T-cell (primary cell): ENCODE measurements around the gene SNED1. TPM values are rescaled to one million over a fixed set of nuclear protein-coding genes. Genes with fewer than 3 reads are reported as not detected.

Experiments used
- ATAC-seq, 4 experiments: fragments of 200-7000 bp in 3 of 4; fragments of 150-1000 bp in 1 of 4; cut with Tn5 transposase; replicated peaks in 1 of 4; 1 replicate in 3 of 4; 2 replicates in 1 of 4; pipeline ENCODE4 v1.10.0; 2021; ENCODE audit warnings: moderate library complexity in 3 of 4, mild to moderate bottlenecking in 2 of 4, moderate number of reproducible peaks in 1 of 4
- CTCF ChIA-PET, 2 donors: fragments of 300-600 bp; sonication (Branson Sonifier 250); formaldehyde crosslinking; loops; one replicate each; lab custom pipeline; 2022; ENCODE audit warnings: antibody characterized with exemption in 2 of 2; lab: Charles Lee
- POLR2A ChIA-PET, 2 donors: fragments of 300-600 bp; sonication (Branson Sonifier 250); formaldehyde crosslinking; loops; one replicate each; lab custom pipeline; 2022; ENCODE audit warnings: antibody characterized with exemption in 2 of 2; lab: Charles Lee
- DNase-seq, 35 experiments: peaks; one replicate each; pipeline versions ENCODE4 v3.0.0 to v3.0.0-alpha.2; 2013 to 2023
- H3K27ac ChIP-seq: one replicate; pipeline ENCODE4 v1.5.1; 2013; ENCODE audit warnings: low read length
- H3K27me3 ChIP-seq, 2 experiments: replicated peaks in 1 of 2; 1 replicate in 1 of 2; 2 replicates in 1 of 2; pipeline versions ENCODE4 v1.6.1 to v1.7.0; 2013; ENCODE audit warnings: low read length in 1 of 2, mixed read lengths in 1 of 2; ENCODE audit not compliant: control insufficient read depth in 2 of 2, insufficient read depth in 2 of 2; ENCODE audit errors: extremely low read depth in 1 of 2
- H3K36me3 ChIP-seq, 2 donors: 1 replicate in 1 of 2; 2 replicates in 1 of 2; pipeline versions ENCODE4 v1.6.1 to v1.7.0; 2013; ENCODE audit warnings: low read length in 1 of 2; ENCODE audit not compliant: control insufficient read depth in 2 of 2, insufficient read depth in 1 of 2; ENCODE audit errors: extremely low read depth in 1 of 2
- H3K4me1 ChIP-seq, 2 experiments: 1 replicate in 1 of 2; 2 replicates in 1 of 2; pipeline versions ENCODE4 v1.6.1 to v1.7.0; 2013; ENCODE audit warnings: low read length in 2 of 2, mixed read lengths in 1 of 2; ENCODE audit not compliant: insufficient read depth in 2 of 2, control insufficient read depth in 1 of 2; ENCODE audit errors: extremely low read depth in 1 of 2
- H3K4me3 ChIP-seq, 2 donors: 1 replicate in 1 of 2; 2 replicates in 1 of 2; pipeline versions ENCODE4 v1.5.1 to v1.7.0; 2013; ENCODE audit warnings: mild to moderate bottlenecking in 2 of 2, low read length in 1 of 2, moderate library complexity in 1 of 2; ENCODE audit not compliant: control insufficient read depth in 1 of 2; ENCODE audit errors: extremely low read depth in 1 of 2
- H3K9me3 ChIP-seq: 2 replicates; pipeline ENCODE4 v1.7.0; 2013
- H3K27ac Mint-ChIP-seq, 2 donors: one replicate each; pipeline ENCODE4 v1.8.0; 2020 to 2021; ENCODE audit warnings: mild to moderate bottlenecking in 2 of 2, mixed read lengths in 2 of 2
- H3K27me3 Mint-ChIP-seq, 2 donors: one replicate each; pipeline ENCODE4 v1.8.0; 2021 to 2022; ENCODE audit warnings: mixed read lengths in 2 of 2
- H3K36me3 Mint-ChIP-seq: one replicate; pipeline ENCODE4 v1.8.0; 2021; ENCODE audit warnings: mixed read lengths
- H3K4me1 Mint-ChIP-seq, 3 donors: one replicate each; pipeline ENCODE4 v1.8.0; 2020 to 2022; ENCODE audit warnings: mixed read lengths in 3 of 3, mild to moderate bottlenecking in 1 of 3
- H3K4me3 Mint-ChIP-seq, 3 donors: one replicate each; pipeline ENCODE4 v1.8.0; 2020 to 2022; ENCODE audit warnings: mild to moderate bottlenecking in 3 of 3, mixed read lengths in 3 of 3, moderate library complexity in 3 of 3
- H3K9me3 Mint-ChIP-seq, 3 donors: one replicate each; pipeline ENCODE4 v1.8.0; 2020 to 2022; ENCODE audit warnings: mixed read lengths in 3 of 3
- WGBS: methylation state at CpG from one replicate; pipeline ENCODE4 v1.1.5; 2013; ENCODE audit warnings: missing lambda C conversion rate; ENCODE audit not compliant: insufficient coverage; 5-methylcytosine and 5-hydroxymethylcytosine counted together
- total RNA-seq, 35 experiments: library from RNA in 6 of 35; stranded (reverse) in 6 of 35; fragments of 120-200 nt in 1 of 35; gene quantifications; one replicate each; pipeline versions ENCODE4 v1.2.1 to v1.2.4 and lab custom pipeline; 2013 to 2026

The SNED1 gene
- total RNA-seq (10 to 100 TPM; 37.7 to 82.5 (median 69.4) TPM), total RNA-seq (lab: John Stamatoyannopoulos, UW) (0.47 to 168 (median 60.5) reads per million in 29 experiments)
- 4.8 TPM for total RNA-seq (2013)

DNA sequence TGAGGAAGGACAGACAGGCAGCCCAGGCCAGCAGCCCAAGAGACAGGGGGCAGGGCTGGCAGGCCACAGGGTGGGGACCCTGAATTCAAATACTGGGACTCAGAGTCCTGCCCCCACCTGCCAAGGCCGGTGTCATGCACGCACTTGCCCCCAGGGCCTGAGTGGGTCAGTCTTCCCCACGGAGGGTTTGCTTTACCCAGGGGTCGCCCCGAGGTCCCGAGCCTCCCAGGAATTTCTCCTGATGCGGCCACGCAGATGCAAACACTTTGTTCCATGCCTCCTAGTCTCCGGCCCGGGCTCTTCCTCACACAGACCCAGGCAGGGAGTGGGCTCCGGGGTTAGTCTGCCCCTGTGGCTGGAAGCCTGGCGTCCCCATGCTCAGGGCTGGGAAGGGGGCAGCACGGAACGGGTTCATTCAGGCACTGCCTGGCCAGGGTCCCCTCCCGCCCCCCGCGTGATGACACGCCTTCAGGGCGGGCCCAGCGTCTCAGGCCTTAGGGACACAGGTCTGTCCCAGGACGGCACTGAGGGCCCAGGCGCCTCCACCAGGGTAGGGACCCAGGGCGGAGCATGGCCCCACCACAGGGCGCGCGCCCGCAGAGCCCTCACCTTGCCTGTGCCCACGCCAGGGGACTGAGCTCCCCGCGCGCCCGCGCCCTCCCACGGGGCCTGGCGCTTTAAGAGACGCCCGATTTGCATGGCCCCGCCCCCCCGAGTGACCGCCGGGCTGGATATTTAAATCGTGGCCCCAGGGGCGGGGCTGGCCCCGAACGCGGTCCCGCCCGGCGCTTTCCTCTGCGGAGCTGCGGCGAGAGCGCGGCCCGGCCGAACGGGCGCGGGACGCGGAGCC is at the start of gene SNED1:
Gene SNED1 (plus strand): TSS at position 763 of the 850 bp plus-strand sequence. CDS start 220 bp downstream, outside the sequence.
- H3K27ac ChIP-seq, result no peak within 1 kb of the TSS
- peak within 1 kb of the TSS; percentile 70 to 86 for H3K27ac Mint-ChIP-seq
- H3K27me3 ChIP-seq, result peaks cover 0 to 61% of the 10 kb centered on the region in 2 experiments
- H3K4me1 Mint-ChIP-seq, result peaks cover 8 to 26% (median 24%) of the 10 kb centered on the region in 3 donors
- peak in 26 of 35 experiments; percentile 6 to 72 (median 44) for DNase-seq
- CTCF ChIA-PET, result no interaction called here
- peaks cover 14 to 37% of the 10 kb centered on the region in 2 donors for H3K27me3 Mint-ChIP-seq
- ATAC-seq, result peak; percentile 71 to 81 (median 76)
- no peaks in the 10 kb centered on the region for H3K36me3 ChIP-seq
- peaks cover 2 to 39% of the 10 kb centered on the region in 2 experiments for H3K4me1 ChIP-seq
- H3K9me3 ChIP-seq, result no peaks in the 10 kb centered on the region
- H3K36me3 Mint-ChIP-seq, result no peaks in the 10 kb centered on the region
- H3K9me3 Mint-ChIP-seq, result peaks cover 0 to under 1% (median 0%) of the 10 kb centered on the region in 3 donors
- H3K4me3 ChIP-seq, result peak within 1 kb of the TSS; percentile 26 to 33
- POLR2A ChIA-PET, result no interaction called here
- H3K4me3 Mint-ChIP-seq, result peak within 1 kb of the TSS; percentile 67 to 77 (median 77)
- 14% methylated on average over 61 of the region's 61 CpGs for WGBS

GRCh38 chr2:240948905-240949790 is 49.3 kb upstream of the SNED1 start:
- no peaks in the 10 kb centered on the region for H3K4me1 ChIP-seq
- POLR2A ChIA-PET, result no interaction called here
- H3K4me1 Mint-ChIP-seq, result no peaks in the 10 kb centered on the region
- no peak overlapping the region for H3K4me3 Mint-ChIP-seq
- no peak overlapping the region for H3K27ac Mint-ChIP-seq
- 86% methylated on average over 19 of the region's 23 CpGs for WGBS
- H3K27me3 ChIP-seq, result peaks cover 0 to 40% of the 10 kb centered on the region in 2 experiments
- CTCF ChIA-PET, result no interaction called here
- H3K9me3 Mint-ChIP-seq, result no peaks in the 10 kb centered on the region
- no peaks in the 10 kb centered on the region for H3K9me3 ChIP-seq
- peak in 1 of 35 experiments; percentile 10 for DNase-seq
- no peaks in the 10 kb centered on the region for H3K36me3 ChIP-seq
- H3K36me3 Mint-ChIP-seq, result no peaks in the 10 kb centered on the region
- peaks cover 2 to 3% of the 10 kb centered on the region in 2 donors for H3K27me3 Mint-ChIP-seq
- H3K4me3 ChIP-seq, result no peak overlapping the region
- ATAC-seq, result no peak
- H3K27ac ChIP-seq, result no peak overlapping the region

DNA sequence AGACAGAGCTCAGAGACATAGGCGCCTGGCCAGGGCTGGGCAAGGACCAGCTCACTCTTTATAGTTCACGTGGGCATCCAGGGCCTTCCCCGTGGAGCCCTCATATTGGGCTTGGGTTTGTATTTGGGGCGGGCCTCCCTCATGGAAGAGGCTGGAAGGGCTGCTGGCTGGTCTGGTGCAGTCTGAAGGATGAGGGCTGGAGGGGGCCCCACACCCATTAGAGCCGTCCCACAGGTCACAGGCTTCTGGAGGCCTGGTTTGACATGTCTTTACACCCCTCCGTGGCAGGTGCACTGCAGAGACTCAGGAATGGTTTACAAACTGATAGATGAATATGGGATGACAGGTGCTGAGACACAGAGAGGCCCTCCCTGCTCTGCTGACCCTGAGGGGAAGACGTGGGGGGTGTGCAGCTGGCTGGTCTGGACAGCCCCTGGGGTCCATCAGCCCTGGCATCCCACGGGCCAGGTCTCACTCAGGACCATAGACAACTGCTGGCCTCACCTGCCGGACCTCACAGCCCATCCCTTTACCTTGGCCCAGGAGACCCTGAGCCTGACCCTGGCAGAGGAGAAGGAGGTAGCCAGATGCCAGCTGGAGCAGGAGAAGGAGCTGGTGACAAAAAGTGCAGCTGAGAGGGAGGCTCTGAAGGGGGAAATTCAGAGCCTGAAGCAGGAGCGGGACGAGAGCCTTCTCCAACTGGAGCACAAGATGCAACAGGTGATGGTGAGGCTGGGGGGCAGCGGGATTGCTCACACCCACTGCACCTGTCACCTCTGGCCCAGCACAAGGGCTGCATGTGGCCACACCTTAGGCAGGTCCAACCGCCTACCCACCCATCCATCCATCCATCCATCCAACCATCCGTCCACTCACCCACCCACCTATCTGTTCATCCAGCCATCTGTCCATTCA is 48.4 kb upstream of the SNED1 start:
- H3K27me3 ChIP-seq, result peaks cover 0 to 45% of the 10 kb centered on the region in 2 experiments
- Mint-ChIP-seq H3K4me3 (no peak overlapping the region), H3K27me3 (peaks cover 0 to 3% of the 10 kb centered on the region in 2 donors), H3K27ac (no peak overlapping the region), H3K36me3 (no peaks in the 10 kb centered on the region), H3K4me1 (no peaks in the 10 kb centered on the region), H3K9me3 (no peaks in the 10 kb centered on the region)
- 84% methylated on average over 6 of the region's 14 CpGs for WGBS
- H3K27ac ChIP-seq, result no peak overlapping the region
- ATAC-seq (no peak), DNase-seq (peak in 1 of 35 experiments; percentile 13)
- no peaks in the 10 kb centered on the region for H3K36me3 ChIP-seq
- POLR2A ChIA-PET, result no interaction called here
- CTCF ChIA-PET, result no interaction called here
- H3K9me3 ChIP-seq, result no peaks in the 10 kb centered on the region
- H3K4me3 ChIP-seq, result no peak overlapping the region
- no peaks in the 10 kb centered on the region for H3K4me1 ChIP-seq

DNA sequence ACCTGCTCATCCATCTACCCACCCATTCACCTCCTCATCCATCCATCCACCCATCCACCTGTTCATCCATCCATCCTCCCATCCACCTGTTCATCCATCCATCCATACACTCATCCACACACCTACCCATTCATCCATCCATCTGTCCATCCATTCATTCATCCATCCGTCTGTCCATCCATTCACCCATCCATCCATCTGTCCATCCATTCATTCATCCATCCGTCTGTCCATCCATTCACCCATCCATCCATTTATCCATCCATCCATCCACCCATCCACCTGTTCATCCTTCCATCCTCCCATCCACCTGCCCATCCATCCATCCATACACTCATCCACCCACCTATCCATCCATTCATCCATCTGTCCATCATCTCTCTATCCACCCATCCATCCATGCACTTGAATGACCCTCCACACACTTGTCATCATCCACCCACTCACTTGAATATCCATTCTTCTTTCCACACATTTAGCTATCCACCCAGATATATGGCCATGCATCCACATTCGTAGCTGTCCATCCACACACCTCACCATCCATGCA is 47.3 kb upstream of the SNED1 start:
- Mint-ChIP-seq H3K27ac (no peak overlapping the region), H3K27me3 (peaks cover 0 to 7% of the 10 kb centered on the region in 2 donors), H3K9me3 (no peaks in the 10 kb centered on the region), H3K4me3 (no peak overlapping the region), H3K36me3 (no peaks in the 10 kb centered on the region), H3K4me1 (no peaks in the 10 kb centered on the region)
- H3K36me3 ChIP-seq, result no peaks in the 10 kb centered on the region
- H3K27me3 ChIP-seq, result peaks cover 0 to 53% of the 10 kb centered on the region in 2 experiments
- H3K27ac ChIP-seq, result no peak overlapping the region
- POLR2A ChIA-PET, result no interaction called here
- DNase-seq (no peak), ATAC-seq (no peak)
- CTCF ChIA-PET, result no interaction called here
- no peaks in the 10 kb centered on the region for H3K4me1 ChIP-seq
- no peaks in the 10 kb centered on the region for H3K9me3 ChIP-seq
- H3K4me3 ChIP-seq, result no peak overlapping the region
- 72% methylated on average over 3 of the region's 3 CpGs for WGBS

GRCh38 chr2:240952496-240953246 is 45.7 kb upstream of the SNED1 start:
- 74% methylated on average over 12 of the region's 14 CpGs for WGBS

More at GRCh38 chr2:240952496-240953246, 45.7 kb upstream of the SNED1 start:
- H3K9me3 ChIP-seq, result no peaks in the 10 kb centered on the region
- no peak overlapping the region for H3K27ac ChIP-seq
- peaks cover 3 to 9% of the 10 kb centered on the region in 2 donors for H3K27me3 Mint-ChIP-seq
- no peaks in the 10 kb centered on the region for H3K36me3 Mint-ChIP-seq
- no peak overlapping the region for H3K27ac Mint-ChIP-seq
- DNase-seq (peak in 1 of 35 experiments; percentile 13), ATAC-seq (no peak)
- no peak overlapping the region for H3K4me3 Mint-ChIP-seq
- no peaks in the 10 kb centered on the region for H3K4me1 ChIP-seq
- peaks cover 0 to 52% of the 10 kb centered on the region in 2 experiments for H3K27me3 ChIP-seq
- no peak overlapping the region for H3K4me3 ChIP-seq
- H3K9me3 Mint-ChIP-seq, result no peaks in the 10 kb centered on the region
- POLR2A ChIA-PET, result no interaction called here
- CTCF ChIA-PET, result no interaction called here
- no peaks in the 10 kb centered on the region for H3K36me3 ChIP-seq
- no peaks in the 10 kb centered on the region for H3K4me1 Mint-ChIP-seq
